Measurements from ENCODE around the gene PRPF38A. TPM values are rescaled to one million over a fixed set of nuclear protein-coding genes. Genes with fewer than 3 reads are reported as not detected.

The PRPF38A gene
- total RNA-seq, 3 donors from 2014 or later = 94.0 to 113 (median 101) TPM

DNA sequence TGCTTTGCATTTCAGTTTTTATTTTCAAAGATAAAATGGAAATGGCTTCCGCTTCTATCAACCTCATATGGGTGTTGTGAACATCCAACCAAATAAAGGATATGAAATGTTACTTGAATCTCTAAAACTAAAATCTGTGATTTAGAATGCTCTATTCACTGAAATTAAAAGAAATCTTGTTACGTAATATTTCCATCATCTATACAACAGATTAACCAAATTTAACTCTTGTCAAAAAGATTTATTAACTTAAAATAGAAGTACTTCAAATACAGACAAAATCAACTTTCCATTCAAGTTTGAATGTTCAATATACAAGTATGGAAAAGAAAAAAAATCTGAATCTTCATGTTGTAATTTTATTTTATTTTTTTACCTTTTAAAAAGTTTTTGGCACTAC, 18.7 kb downstream of the PRPF38A start:
- ATAC-seq (no peak), DNase-seq (no peak)
- Mint-ChIP-seq H3K4me3 (no peak overlapping the region), H3K27me3 (ENCODE audit: low read depth) (no peaks in the 10 kb centered on the region), H3K9me3 (no peaks in the 10 kb centered on the region), H3K4me1 (ENCODE audit: low read depth) (peaks cover 49% of the 10 kb centered on the region), H3K36me3 (ENCODE audit: insufficient read depth) (peaks cover 28% of the 10 kb centered on the region)

DNA sequence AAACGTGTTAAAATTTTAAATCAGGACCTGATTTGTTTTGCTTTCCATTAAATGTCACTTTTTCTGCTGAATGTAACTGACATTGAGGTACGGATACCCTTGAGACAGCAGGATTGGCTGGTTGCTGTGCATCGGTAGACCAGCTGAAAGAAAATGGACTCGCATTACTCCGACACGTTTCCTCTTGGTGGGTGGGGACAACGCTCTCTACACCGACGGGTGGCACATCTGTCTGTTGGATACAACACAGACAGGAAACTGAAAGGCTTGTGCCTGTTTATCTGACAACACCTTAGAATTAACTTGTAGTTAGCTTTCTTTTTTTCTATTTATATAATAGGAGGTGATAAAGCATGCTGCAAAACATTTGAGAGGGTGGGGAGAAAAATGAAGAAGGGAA, 19.4 kb downstream of the PRPF38A start:
- H3K27me3 Mint-ChIP-seq (ENCODE audit: low read depth) = no peaks in the 10 kb centered on the region
- DNase-seq = peak; percentile 55
- H3K4me3 Mint-ChIP-seq = peak overlapping the region; percentile 75
- H3K9me3 Mint-ChIP-seq = no peaks in the 10 kb centered on the region
- peaks cover 29% of the 10 kb centered on the region for H3K36me3 Mint-ChIP-seq (ENCODE audit: insufficient read depth)
- ATAC-seq = peak; percentile 91 to 94
- H3K4me1 Mint-ChIP-seq (ENCODE audit: low read depth) = peaks cover 47% of the 10 kb centered on the region

DNA sequence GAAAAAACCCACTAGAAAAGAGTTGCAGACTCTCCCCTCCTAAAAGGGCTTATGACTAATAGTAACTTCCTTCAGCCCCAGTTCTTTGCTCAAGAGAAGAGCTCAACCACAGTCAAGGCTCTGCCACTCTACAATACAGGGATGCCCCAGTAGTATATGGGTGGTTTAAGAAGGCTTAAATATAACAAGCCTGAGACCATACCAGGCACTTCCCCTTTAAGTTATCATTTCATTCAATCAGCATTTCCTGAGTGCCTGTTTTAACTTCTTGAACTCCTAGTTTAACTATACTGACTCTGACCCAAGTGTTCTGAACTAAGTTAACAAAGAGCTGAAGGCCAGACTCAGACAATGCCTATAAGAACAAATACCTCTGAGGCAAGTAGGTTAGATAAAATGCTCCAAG, 19.8 kb downstream of the PRPF38A start:
- Mint-ChIP-seq H3K36me3 (ENCODE audit: insufficient read depth) (peaks cover 30% of the 10 kb centered on the region), H3K4me3 (peak overlapping the region; percentile 75), H3K4me1 (ENCODE audit: low read depth) (peaks cover 46% of the 10 kb centered on the region), H3K9me3 (no peaks in the 10 kb centered on the region), H3K27me3 (ENCODE audit: low read depth) (no peaks in the 10 kb centered on the region)
- ATAC-seq = peak; percentile 87 to 93
- peak; percentile 9 for DNase-seq

DNA sequence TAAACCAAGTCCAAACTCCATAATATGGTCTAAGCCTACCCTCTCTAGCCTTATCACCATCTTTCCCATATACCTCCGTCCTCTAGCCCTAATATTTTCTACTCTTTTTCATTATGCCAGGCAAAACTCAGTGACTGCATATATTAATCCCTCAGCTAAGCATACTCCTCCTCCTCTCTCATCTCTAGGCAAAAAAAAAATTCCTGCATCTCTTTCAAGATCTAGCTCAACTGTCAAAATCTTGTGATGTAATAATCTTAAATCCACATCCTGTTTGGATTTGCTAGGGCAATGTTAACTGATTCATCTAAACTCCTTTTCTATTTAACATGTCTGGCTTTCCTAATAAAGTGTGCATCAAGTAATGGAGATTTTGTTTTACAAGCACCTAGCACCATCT, 20.4 kb downstream of the PRPF38A start:
- Mint-ChIP-seq H3K4me3 (peak overlapping the region; percentile 20), H3K4me1 (ENCODE audit: low read depth) (peaks cover 40% of the 10 kb centered on the region), H3K27me3 (ENCODE audit: low read depth) (no peaks in the 10 kb centered on the region), H3K36me3 (ENCODE audit: insufficient read depth) (peaks cover 26% of the 10 kb centered on the region), H3K9me3 (no peaks in the 10 kb centered on the region)
- DNase-seq = no peak
- ATAC-seq = no peak

DNA sequence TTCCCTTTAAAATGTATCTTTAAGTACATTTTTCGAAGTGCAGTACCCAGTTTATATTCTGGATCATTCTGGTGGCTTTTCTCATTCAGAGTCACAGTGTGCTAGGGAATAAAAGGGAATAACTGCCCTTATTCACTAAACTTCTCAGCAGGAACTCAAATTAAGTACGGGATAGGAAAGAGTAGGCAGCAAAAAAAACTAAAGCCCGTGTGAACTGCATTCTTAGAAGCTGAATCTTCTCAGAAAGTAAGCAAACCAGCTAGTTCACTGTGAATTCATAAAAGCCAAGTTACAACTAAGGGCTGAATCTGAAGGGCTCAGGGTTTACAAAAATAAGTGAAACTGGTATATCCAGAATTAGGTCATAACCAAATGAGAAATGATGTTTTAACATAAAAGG, 22.0 kb downstream of the PRPF38A start:
- ATAC-seq = no peak
- H3K4me3 Mint-ChIP-seq = no peak overlapping the region
- no peaks in the 10 kb centered on the region for H3K9me3 Mint-ChIP-seq
- H3K4me1 Mint-ChIP-seq (ENCODE audit: low read depth) = peaks cover 39% of the 10 kb centered on the region
- H3K27me3 Mint-ChIP-seq (ENCODE audit: low read depth) = no peaks in the 10 kb centered on the region
- peaks cover 33% of the 10 kb centered on the region for H3K36me3 Mint-ChIP-seq (ENCODE audit: insufficient read depth)
- DNase-seq = no peak

GRCh38 chr1:52427152-52427551, 22.8 kb downstream of the PRPF38A start:
- peaks cover 39% of the 10 kb centered on the region for H3K4me1 Mint-ChIP-seq (ENCODE audit: low read depth)
- H3K27me3 Mint-ChIP-seq (ENCODE audit: low read depth) = no peaks in the 10 kb centered on the region
- H3K36me3 Mint-ChIP-seq (ENCODE audit: insufficient read depth) = peaks cover 33% of the 10 kb centered on the region
- no peak overlapping the region for H3K4me3 Mint-ChIP-seq
- no peaks in the 10 kb centered on the region for H3K9me3 Mint-ChIP-seq
- DNase-seq (no peak), ATAC-seq (no peak)

GRCh38 chr1:52432807-52433206, 28.4 kb downstream of the PRPF38A start:
- Mint-ChIP-seq H3K27me3 (ENCODE audit: low read depth) (no peaks in the 10 kb centered on the region), H3K36me3 (ENCODE audit: insufficient read depth) (peaks cover 27% of the 10 kb centered on the region), H3K4me1 (ENCODE audit: low read depth) (no peaks in the 10 kb centered on the region), H3K9me3 (no peaks in the 10 kb centered on the region), H3K4me3 (no peak overlapping the region)
- ATAC-seq (no peak), DNase-seq (no peak)

GRCh38 chr1:52435211-52435610, 30.8 kb downstream of the PRPF38A start:
- Mint-ChIP-seq H3K27me3 (ENCODE audit: low read depth) (no peaks in the 10 kb centered on the region), H3K9me3 (no peaks in the 10 kb centered on the region), H3K36me3 (ENCODE audit: insufficient read depth) (peaks cover 30% of the 10 kb centered on the region), H3K4me1 (ENCODE audit: low read depth) (no peaks in the 10 kb centered on the region), H3K4me3 (no peak overlapping the region)
- no peak for ATAC-seq
- no peak for DNase-seq

- DNase-seq = no peak
- Mint-ChIP-seq H3K27me3 (ENCODE audit: low read depth) (no peaks in the 10 kb centered on the region), H3K4me3 (no peak overlapping the region), H3K9me3 (no peaks in the 10 kb centered on the region), H3K4me1 (ENCODE audit: low read depth) (no peaks in the 10 kb centered on the region), H3K36me3 (ENCODE audit: insufficient read depth) (peaks cover 31% of the 10 kb centered on the region)
- no peak for ATAC-seq
Observed at GRCh38 chr1:52435650-52436049, 31.2 kb downstream of the PRPF38A start.

DNA sequence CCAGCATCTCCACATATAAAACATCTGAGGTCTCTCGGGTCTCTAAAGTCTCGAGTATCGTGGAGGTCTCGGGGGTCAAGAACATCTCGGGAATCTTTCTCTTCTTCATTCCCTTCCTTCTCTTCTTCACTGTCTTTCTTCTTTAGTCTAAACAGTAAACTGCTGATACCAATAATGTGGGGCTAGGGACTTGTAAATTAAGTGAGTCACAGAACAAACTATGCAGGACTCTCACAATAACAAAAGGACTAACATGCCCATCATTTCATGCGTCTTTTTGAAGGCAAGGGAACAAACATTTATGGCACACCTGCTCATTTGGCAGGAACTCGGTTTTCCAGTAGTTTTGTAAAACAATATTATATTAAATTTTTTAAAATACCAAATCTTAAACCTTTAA, 32.4 kb downstream of the PRPF38A start:
- H3K36me3 Mint-ChIP-seq (ENCODE audit: insufficient read depth) = peaks cover 28% of the 10 kb centered on the region
- ATAC-seq (no peak), DNase-seq (no peak)

DNA sequence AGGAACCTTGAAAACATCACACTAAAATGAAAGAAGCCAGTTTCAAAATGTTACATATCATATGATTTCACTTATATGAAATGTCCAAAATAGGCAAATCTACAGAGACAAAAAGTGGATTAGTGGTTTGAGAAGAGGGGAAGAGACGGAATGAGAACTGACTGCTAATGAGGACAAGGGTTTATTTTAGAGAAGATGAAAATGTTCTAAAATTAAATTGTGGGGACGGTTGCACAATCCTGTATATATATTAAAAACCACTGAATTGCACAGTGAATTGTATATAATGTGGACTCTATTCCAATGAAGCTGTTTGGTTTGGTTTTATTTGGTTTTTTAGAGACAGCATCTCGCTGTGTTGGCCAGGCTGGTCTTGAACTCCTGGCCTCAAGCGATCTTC, 35.6 kb downstream of the PRPF38A start:
- no peaks in the 10 kb centered on the region for H3K9me3 Mint-ChIP-seq
- no peak overlapping the region for H3K4me3 Mint-ChIP-seq
- H3K36me3 Mint-ChIP-seq (ENCODE audit: insufficient read depth) = peaks cover 30% of the 10 kb centered on the region
- ATAC-seq (no peak), DNase-seq (no peak)
- no peaks in the 10 kb centered on the region for H3K4me1 Mint-ChIP-seq (ENCODE audit: low read depth)
- no peaks in the 10 kb centered on the region for H3K27me3 Mint-ChIP-seq (ENCODE audit: low read depth)

More for the DNA sequence above, 32.4 kb downstream of the PRPF38A start:
- Mint-ChIP-seq H3K4me3 (no peak overlapping the region), H3K9me3 (no peaks in the 10 kb centered on the region), H3K27me3 (ENCODE audit: low read depth) (no peaks in the 10 kb centered on the region), H3K4me1 (ENCODE audit: low read depth) (no peaks in the 10 kb centered on the region)

- Mint-ChIP-seq H3K4me3 (no peak overlapping the region), H3K4me1 (ENCODE audit: low read depth) (no peaks in the 10 kb centered on the region), H3K9me3 (no peaks in the 10 kb centered on the region), H3K27me3 (ENCODE audit: low read depth) (no peaks in the 10 kb centered on the region), H3K36me3 (ENCODE audit: insufficient read depth) (peaks cover 28% of the 10 kb centered on the region)
- DNase-seq = no peak
- ATAC-seq = no peak
Observed at GRCh38 chr1:52444463-52444862, 40.1 kb downstream of the PRPF38A start.

- no peak for DNase-seq
- no peak for ATAC-seq
- Mint-ChIP-seq H3K4me3 (no peak overlapping the region), H3K27me3 (ENCODE audit: low read depth) (no peaks in the 10 kb centered on the region), H3K4me1 (ENCODE audit: low read depth) (no peaks in the 10 kb centered on the region), H3K36me3 (ENCODE audit: insufficient read depth) (peaks cover 30% of the 10 kb centered on the region), H3K9me3 (no peaks in the 10 kb centered on the region)
Observed at GRCh38 chr1:52454127-52454526, 49.7 kb downstream of the PRPF38A start.

GRCh38 chr1:52454779-52455178, 50.4 kb downstream of the PRPF38A start:
- no peak for ATAC-seq
- DNase-seq = no peak
- Mint-ChIP-seq H3K9me3 (no peaks in the 10 kb centered on the region), H3K4me1 (ENCODE audit: low read depth) (no peaks in the 10 kb centered on the region), H3K27me3 (ENCODE audit: low read depth) (no peaks in the 10 kb centered on the region), H3K4me3 (no peak overlapping the region), H3K36me3 (ENCODE audit: insufficient read depth) (peaks cover 28% of the 10 kb centered on the region)

DNA sequence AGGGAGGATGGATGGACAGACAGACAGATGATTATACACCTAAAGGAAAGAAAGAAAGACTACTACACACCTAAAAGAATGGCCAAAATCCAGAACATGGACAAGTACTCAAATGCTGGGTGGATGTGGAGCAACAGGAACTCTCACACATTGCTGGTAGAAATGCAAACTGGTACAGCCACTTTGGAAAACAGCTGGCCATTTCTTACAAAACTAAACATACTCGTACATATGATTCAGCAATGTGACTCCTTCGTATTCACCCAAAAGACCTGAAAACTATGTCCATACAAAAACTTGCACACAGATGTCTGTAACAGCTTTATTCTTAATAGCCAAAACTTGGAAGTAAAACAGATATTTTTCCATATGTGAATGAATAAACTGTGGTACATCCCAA, 51.3 kb downstream of the PRPF38A start:
- H3K9me3 Mint-ChIP-seq = no peaks in the 10 kb centered on the region
- no peak for ATAC-seq
- H3K4me3 Mint-ChIP-seq = no peak overlapping the region
- no peaks in the 10 kb centered on the region for H3K4me1 Mint-ChIP-seq (ENCODE audit: low read depth)
- peaks cover 28% of the 10 kb centered on the region for H3K36me3 Mint-ChIP-seq (ENCODE audit: insufficient read depth)
- DNase-seq = no peak
- H3K27me3 Mint-ChIP-seq (ENCODE audit: low read depth) = no peaks in the 10 kb centered on the region

GRCh38 chr1:52460694-52461093, 56.3 kb downstream of the PRPF38A start:
- peaks cover 17% of the 10 kb centered on the region for H3K36me3 Mint-ChIP-seq (ENCODE audit: insufficient read depth)
- H3K4me1 Mint-ChIP-seq (ENCODE audit: low read depth) = no peaks in the 10 kb centered on the region
- H3K9me3 Mint-ChIP-seq = no peaks in the 10 kb centered on the region
- no peaks in the 10 kb centered on the region for H3K27me3 Mint-ChIP-seq (ENCODE audit: low read depth)
- no peak overlapping the region for H3K4me3 Mint-ChIP-seq
- ATAC-seq (no peak), DNase-seq (no peak)
